ENCODE measurements around the gene C19orf47. TPM values are rescaled to one million over a fixed set of nuclear protein-coding genes. Genes with fewer than 3 reads are reported as not detected.
A peak's percentile ranks its signal among the peaks of the same experiment; 100 is the strongest.

The C19orf47 gene
- total RNA-seq, 1 donor from 2014 or later: 18.6 TPM

DNA sequence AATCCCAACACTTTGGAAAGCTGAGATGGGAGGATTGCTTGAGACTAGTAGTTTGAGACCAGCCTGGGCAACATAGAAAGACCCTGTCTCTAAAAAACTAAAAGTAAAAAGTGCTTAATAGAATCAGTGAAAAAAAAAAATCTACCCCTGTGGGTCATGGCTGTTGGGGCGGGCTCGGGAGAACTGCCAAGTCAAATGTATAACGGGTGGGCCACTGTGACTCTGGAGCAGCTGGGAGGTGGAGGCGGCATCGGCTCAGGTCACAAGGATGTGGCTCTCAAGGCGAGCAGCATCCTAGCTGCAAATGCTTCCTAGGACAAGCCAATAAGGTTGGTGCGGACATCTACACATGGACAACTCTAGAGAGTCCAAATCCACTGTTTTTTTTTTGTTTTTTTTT, 30.9 kb downstream of the C19orf47 start:
- no peak for DNase-seq (ENCODE audit: extremely low spot score, unreplicated experiment)
- Mint-ChIP-seq H3K27ac (no peak overlapping the region), H3K4me3 (no peak overlapping the region)

DNA sequence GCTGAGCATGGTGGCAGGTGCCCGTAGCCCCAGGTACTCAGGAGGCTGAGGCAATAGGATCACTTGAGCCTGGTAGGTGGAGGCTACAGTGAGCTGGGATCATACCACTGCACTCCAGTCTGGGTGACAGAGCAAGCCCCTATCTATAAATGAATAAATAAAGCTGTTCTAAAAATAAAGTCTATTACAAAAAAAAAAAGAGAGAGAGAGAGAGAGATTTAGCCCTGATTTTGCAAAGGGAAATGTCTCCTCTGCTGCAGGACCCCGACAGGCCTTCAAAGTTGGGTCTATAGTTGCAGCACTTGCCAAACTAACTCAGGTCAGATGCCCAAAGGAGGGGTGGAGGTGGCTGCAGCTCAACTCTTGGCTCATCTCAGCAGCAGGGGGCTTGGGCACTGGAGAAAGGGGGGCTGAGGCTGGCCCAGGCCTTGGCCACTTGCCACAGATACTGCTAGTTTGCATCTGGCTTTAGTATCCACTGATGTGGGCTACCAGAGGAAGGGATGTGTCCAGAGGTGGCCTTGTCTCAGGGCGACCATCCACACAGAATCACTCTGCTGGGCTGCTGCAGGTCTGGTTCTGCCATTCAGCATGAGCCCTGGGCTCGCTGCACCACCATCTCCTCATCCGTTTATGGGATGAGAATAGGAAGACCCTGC, 32.3 kb downstream of the C19orf47 start:
- Mint-ChIP-seq H3K9me3 (no peaks in the 10 kb centered on the region), H3K27ac (no peak overlapping the region), H3K27me3 (no peaks in the 10 kb centered on the region), H3K36me3 (peaks cover 14% of the 10 kb centered on the region), H3K4me1 (ENCODE audit: unreplicated experiment) (peaks cover 3% of the 10 kb centered on the region), H3K4me3 (no peak overlapping the region)
- TF ChIP-seq, protein P1, sequence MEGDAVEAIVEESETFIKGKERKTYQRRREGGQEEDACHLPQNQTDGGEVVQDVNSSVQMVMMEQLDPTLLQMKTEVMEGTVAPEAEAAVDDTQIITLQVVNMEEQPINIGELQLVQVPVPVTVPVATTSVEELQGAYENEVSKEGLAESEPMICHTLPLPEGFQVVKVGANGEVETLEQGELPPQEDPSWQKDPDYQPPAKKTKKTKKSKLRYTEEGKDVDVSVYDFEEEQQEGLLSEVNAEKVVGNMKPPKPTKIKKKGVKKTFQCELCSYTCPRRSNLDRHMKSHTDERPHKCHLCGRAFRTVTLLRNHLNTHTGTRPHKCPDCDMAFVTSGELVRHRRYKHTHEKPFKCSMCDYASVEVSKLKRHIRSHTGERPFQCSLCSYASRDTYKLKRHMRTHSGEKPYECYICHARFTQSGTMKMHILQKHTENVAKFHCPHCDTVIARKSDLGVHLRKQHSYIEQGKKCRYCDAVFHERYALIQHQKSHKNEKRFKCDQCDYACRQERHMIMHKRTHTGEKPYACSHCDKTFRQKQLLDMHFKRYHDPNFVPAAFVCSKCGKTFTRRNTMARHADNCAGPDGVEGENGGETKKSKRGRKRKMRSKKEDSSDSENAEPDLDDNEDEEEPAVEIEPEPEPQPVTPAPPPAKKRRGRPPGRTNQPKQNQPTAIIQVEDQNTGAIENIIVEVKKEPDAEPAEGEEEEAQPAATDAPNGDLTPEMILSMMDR (conservative IDR thresholded peaks at IDR 0.05): no peak
- no peak for DNase-seq (ENCODE audit: extremely low spot score, unreplicated experiment)

More for the DNA sequence above, 30.9 kb downstream of the C19orf47 start:
- TF ChIP-seq, protein P1 (conservative IDR thresholded peaks at IDR 0.05): no peak
- H3K36me3 Mint-ChIP-seq: peaks cover 14% of the 10 kb centered on the region
- no peaks in the 10 kb centered on the region for H3K9me3 Mint-ChIP-seq
- peaks cover 3% of the 10 kb centered on the region for H3K4me1 Mint-ChIP-seq (ENCODE audit: unreplicated experiment)
- no peaks in the 10 kb centered on the region for H3K27me3 Mint-ChIP-seq

DNA sequence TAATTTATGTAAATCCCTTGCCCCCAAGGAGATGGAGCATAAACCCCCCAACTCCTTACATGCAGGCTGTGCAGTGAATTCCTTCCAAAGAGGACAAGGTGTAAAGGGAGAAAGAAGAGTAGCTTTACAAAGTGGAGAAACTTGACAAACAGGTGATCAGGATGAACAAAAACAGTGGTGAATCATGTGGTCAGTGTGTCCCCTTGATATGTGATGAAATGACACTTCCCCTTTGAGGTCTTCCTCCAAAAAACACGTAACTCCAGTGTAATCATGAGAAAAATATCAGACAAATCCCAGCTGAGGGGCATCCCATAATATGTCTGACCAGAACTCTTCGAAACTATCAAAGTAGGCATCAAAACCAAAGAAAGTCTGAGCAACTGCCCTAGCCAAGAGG, 33.5 kb downstream of the C19orf47 start:
- Mint-ChIP-seq H3K27me3 (no peaks in the 10 kb centered on the region), H3K4me3 (no peak overlapping the region), H3K4me1 (ENCODE audit: unreplicated experiment) (peaks cover 3% of the 10 kb centered on the region), H3K36me3 (peaks cover 9% of the 10 kb centered on the region), H3K27ac (peak overlapping the region; percentile 32), H3K9me3 (no peaks in the 10 kb centered on the region)
- TF ChIP-seq, protein P1 (conservative IDR thresholded peaks at IDR 0.05): no peak
- no peak for DNase-seq (ENCODE audit: extremely low spot score, unreplicated experiment)

DNA sequence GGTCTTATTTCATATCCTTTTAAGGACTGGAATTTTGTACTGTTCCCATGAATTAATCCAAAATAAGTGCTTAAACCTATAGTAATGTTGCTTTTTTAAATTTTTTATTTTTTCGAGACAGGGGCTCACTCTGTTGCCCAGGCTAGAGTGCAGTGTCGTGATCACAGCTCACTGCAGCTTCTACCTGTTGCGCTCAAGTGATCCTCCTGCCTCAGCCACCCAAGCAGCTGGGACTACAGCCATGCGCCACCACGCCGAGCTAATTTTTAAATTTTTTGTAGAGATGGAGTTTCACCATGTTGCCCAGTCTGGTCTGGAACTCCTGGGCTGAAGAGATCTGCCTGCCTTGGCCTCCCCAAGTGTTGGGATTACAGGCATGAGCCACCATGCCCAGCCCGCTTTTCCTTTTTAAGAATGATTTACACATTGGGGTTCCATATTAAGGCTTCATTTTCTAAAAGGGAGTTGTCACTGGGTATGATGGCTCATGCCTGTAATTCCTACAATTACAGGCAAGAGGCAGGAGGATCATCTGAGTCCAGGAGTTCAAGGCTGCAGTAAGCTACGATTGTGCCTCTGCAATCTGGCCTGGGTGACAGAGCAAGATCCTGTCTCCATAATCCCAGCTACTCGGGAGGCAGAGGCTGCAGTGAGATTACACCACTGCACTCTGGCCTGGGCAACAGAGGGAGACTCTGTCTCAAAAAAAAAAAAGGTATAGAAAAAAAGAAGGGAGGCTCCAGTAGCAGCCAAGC, 34.8 kb downstream of the C19orf47 start:
- TF ChIP-seq, protein P1 (conservative IDR thresholded peaks at IDR 0.05): no peak
- H3K9me3 Mint-ChIP-seq: no peaks in the 10 kb centered on the region
- no peak for DNase-seq (ENCODE audit: extremely low spot score, unreplicated experiment)
- no peak overlapping the region for H3K4me3 Mint-ChIP-seq
- H3K27ac Mint-ChIP-seq: no peak overlapping the region
- H3K27me3 Mint-ChIP-seq: no peaks in the 10 kb centered on the region
- H3K4me1 Mint-ChIP-seq (ENCODE audit: unreplicated experiment): no peaks in the 10 kb centered on the region
- H3K36me3 Mint-ChIP-seq: peaks cover 5% of the 10 kb centered on the region

DNA sequence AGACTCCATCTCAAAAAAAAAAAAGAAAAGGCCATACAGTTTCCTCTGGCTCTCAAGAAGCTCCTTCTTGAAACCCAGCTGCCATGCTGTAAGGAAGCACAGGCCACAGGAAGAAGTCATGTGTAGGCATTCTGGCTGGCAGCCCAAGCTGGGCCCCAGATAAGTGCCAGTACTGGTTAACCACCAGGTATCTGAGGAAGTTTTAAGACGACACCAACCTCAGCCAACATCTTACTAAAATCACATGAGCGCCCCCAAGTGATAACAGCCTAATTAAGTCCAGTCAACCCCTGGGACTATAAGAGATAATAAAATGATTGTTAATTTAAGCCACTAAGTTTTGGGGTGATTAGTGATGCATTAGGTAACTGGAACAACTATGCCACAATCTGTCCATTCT, 35.7 kb downstream of the C19orf47 start:
- Mint-ChIP-seq H3K27me3 (no peaks in the 10 kb centered on the region), H3K9me3 (no peaks in the 10 kb centered on the region), H3K4me1 (ENCODE audit: unreplicated experiment) (no peaks in the 10 kb centered on the region), H3K4me3 (no peak overlapping the region), H3K36me3 (peaks cover 5% of the 10 kb centered on the region), H3K27ac (no peak overlapping the region)
- TF ChIP-seq, protein P1 (conservative IDR thresholded peaks at IDR 0.05): no peak
- DNase-seq (ENCODE audit: extremely low spot score, unreplicated experiment): no peak
